HG03135 (cell line): ENCODE results near the gene TMEM204.

Experiments used
- ATAC-seq: cut with Tn5 transposase; IDR thresholded peaks from one replicate; pipeline ENCODE4 v1.9.1; 2021; ENCODE audit warnings: mild to moderate bottlenecking, moderate library complexity; ENCODE audit not compliant: unreplicated experiment

The TMEM204 gene

GRCh38 chr16:1553946-1554825, 20.7 kb downstream of the TMEM204 start:
- ATAC-seq, result no peak

- no peak for ATAC-seq
These were observed 21.5 kb downstream of the TMEM204 start for GRCh38 chr16:1554826-1555445.

GRCh38 chr16:1556254-1556653, 22.8 kb downstream of the TMEM204 start:
- ATAC-seq, result no peak

GRCh38 chr16:1557074-1557473, 23.6 kb downstream of the TMEM204 start:
- ATAC-seq, result no peak

GRCh38 chr16:1557576-1557975, 24.1 kb downstream of the TMEM204 start:
- no peak for ATAC-seq

- no peak for ATAC-seq
These were observed 26.0 kb downstream of the TMEM204 start for GRCh38 chr16:1559446-1559975.

GRCh38 chr16:1560153-1560552, 26.7 kb downstream of the TMEM204 start:
- ATAC-seq, result no peak

- no peak for ATAC-seq
These were observed 27.4 kb downstream of the TMEM204 start for GRCh38 chr16:1560866-1561265.

- ATAC-seq, result no peak
These were observed 27.8 kb downstream of the TMEM204 start for GRCh38 chr16:1561266-1561665.

GRCh38 chr16:1561836-1562235, 28.4 kb downstream of the TMEM204 start:
- ATAC-seq, result no peak

- ATAC-seq, result no peak
These were observed 30.3 kb downstream of the TMEM204 start for GRCh38 chr16:1563786-1564185.

- ATAC-seq, result no peak
These were observed 30.9 kb downstream of the TMEM204 start for GRCh38 chr16:1564325-1564724.

GRCh38 chr16:1565083-1565805, 31.8 kb downstream of the TMEM204 start:
- ATAC-seq, result no peak

GRCh38 chr16:1567988-1568387, 34.5 kb downstream of the TMEM204 start:
- no peak for ATAC-seq

- no peak for ATAC-seq
These were observed 37.7 kb downstream of the TMEM204 start for GRCh38 chr16:1571012-1571671.

GRCh38 chr16:1572673-1573072, 39.2 kb downstream of the TMEM204 start:
- no peak for ATAC-seq

- no peak for ATAC-seq
These were observed 39.8 kb downstream of the TMEM204 start for GRCh38 chr16:1573301-1573700.

GRCh38 chr16:1575578-1575977, 42.1 kb downstream of the TMEM204 start:
- ATAC-seq, result no peak

GRCh38 chr16:1579214-1579613, 45.7 kb downstream of the TMEM204 start:
- no peak for ATAC-seq

- ATAC-seq, result no peak
These were observed 46.8 kb downstream of the TMEM204 start for GRCh38 chr16:1580256-1580655.

GRCh38 chr16:1580956-1581355, 47.5 kb downstream of the TMEM204 start:
- no peak for ATAC-seq
